ENCODE data around the gene FSTL4.

Gene FSTL4

GRCh38 chr5:133242221-133242835, 370.0 kb downstream of the FSTL4 start:
- TF ChIP-seq, protein P1, sequence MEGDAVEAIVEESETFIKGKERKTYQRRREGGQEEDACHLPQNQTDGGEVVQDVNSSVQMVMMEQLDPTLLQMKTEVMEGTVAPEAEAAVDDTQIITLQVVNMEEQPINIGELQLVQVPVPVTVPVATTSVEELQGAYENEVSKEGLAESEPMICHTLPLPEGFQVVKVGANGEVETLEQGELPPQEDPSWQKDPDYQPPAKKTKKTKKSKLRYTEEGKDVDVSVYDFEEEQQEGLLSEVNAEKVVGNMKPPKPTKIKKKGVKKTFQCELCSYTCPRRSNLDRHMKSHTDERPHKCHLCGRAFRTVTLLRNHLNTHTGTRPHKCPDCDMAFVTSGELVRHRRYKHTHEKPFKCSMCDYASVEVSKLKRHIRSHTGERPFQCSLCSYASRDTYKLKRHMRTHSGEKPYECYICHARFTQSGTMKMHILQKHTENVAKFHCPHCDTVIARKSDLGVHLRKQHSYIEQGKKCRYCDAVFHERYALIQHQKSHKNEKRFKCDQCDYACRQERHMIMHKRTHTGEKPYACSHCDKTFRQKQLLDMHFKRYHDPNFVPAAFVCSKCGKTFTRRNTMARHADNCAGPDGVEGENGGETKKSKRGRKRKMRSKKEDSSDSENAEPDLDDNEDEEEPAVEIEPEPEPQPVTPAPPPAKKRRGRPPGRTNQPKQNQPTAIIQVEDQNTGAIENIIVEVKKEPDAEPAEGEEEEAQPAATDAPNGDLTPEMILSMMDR (conservative IDR thresholded peaks at IDR 0.05; ENCODE audit: low read depth, low read length) = no peak
- H3K4me3 ChIP-seq (IDR thresholded peaks at IDR 0.05; ENCODE audit: insufficient read depth, low read depth, low read length) = no peak overlapping the region
- peaks cover 10% of the 10 kb centered on the region for H3K4me1 ChIP-seq (ENCODE audit: low read depth, poor library complexity, severe bottlenecking)
- no peak overlapping the region for H3K9ac ChIP-seq
- H2AFZ ChIP-seq (ENCODE audit: low read depth) = no peak overlapping the region
- H4K20me1 ChIP-seq (ENCODE audit: insufficient read depth) = no peaks in the 10 kb centered on the region
- H3K27me3 ChIP-seq (ENCODE audit: insufficient read depth, low read depth) = no peaks in the 10 kb centered on the region
- no peak overlapping the region for H3K4me2 ChIP-seq
- no peak overlapping the region for H3K27ac ChIP-seq
- no peaks in the 10 kb centered on the region for H3K36me3 ChIP-seq (ENCODE audit: insufficient read depth)
- no peaks in the 10 kb centered on the region for H3K79me2 ChIP-seq (ENCODE audit: insufficient read depth, low read depth)

GRCh38 chr5:133241179-133242092, 370.9 kb downstream of the FSTL4 start:
- Histone ChIP-seq H3K4me2 (no peak overlapping the region), H3K9ac (no peak overlapping the region), H3K79me2 (ENCODE audit: insufficient read depth, low read depth) (no peaks in the 10 kb centered on the region), H4K20me1 (ENCODE audit: insufficient read depth) (no peaks in the 10 kb centered on the region), H3K27me3 (ENCODE audit: insufficient read depth, low read depth) (no peaks in the 10 kb centered on the region), H3K36me3 (ENCODE audit: insufficient read depth) (no peaks in the 10 kb centered on the region), H2AFZ (ENCODE audit: low read depth) (no peak overlapping the region), H3K4me3 (IDR thresholded peaks at IDR 0.05; ENCODE audit: insufficient read depth, low read depth, low read length) (no peak overlapping the region), H3K4me1 (ENCODE audit: low read depth, poor library complexity, severe bottlenecking) (peaks cover 10% of the 10 kb centered on the region), H3K27ac (no peak overlapping the region)
- TF ChIP-seq, protein P1 (conservative IDR thresholded peaks at IDR 0.05; ENCODE audit: low read depth, low read length) = no peak

DNA sequence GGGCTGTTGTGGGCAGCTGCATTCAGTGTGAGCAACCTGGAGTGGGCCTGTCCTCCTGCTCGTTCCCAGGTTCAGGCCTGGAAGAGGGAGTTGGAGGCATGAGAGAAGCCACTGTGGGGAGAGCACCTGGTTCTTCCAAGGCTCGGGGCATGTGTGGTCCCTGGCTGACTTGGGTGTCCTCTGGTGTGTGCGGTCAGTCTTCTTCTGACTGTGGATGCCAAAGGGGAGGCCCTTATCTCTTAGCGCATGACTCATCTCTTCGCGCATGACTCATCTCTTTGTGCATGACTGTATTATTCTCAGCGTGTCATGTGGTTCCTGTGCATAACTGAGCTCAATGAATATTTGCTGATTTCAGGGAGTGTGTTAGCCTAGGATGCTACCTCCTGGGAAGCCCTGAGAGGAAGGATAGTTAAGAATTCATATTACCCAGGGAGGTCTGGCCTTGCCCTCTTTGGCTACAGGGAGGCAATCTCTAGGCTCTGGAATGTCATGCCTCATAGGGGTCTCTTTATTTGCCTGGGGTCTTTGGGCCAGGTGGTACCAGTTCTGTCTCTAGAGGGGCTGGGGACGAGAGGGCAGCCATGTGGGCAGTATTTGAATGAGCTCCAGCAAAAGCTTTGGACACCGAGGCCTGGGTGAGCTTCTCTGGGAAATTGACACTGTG, 371.8 kb downstream of the FSTL4 start:
- H3K4me2 ChIP-seq = no peak overlapping the region
- no peak overlapping the region for H3K4me3 ChIP-seq (IDR thresholded peaks at IDR 0.05; ENCODE audit: insufficient read depth, low read depth, low read length)
- H4K20me1 ChIP-seq (ENCODE audit: insufficient read depth) = no peaks in the 10 kb centered on the region
- no peak overlapping the region for H3K27ac ChIP-seq
- peaks cover 10% of the 10 kb centered on the region for H3K4me1 ChIP-seq (ENCODE audit: low read depth, poor library complexity, severe bottlenecking)
- TF ChIP-seq, protein P1 (conservative IDR thresholded peaks at IDR 0.05; ENCODE audit: low read depth, low read length) = no peak
- no peak overlapping the region for H2AFZ ChIP-seq (ENCODE audit: low read depth)
- no peaks in the 10 kb centered on the region for H3K27me3 ChIP-seq (ENCODE audit: insufficient read depth, low read depth)
- H3K36me3 ChIP-seq (ENCODE audit: insufficient read depth) = no peaks in the 10 kb centered on the region
- no peak overlapping the region for H3K9ac ChIP-seq
- no peaks in the 10 kb centered on the region for H3K79me2 ChIP-seq (ENCODE audit: insufficient read depth, low read depth)

DNA sequence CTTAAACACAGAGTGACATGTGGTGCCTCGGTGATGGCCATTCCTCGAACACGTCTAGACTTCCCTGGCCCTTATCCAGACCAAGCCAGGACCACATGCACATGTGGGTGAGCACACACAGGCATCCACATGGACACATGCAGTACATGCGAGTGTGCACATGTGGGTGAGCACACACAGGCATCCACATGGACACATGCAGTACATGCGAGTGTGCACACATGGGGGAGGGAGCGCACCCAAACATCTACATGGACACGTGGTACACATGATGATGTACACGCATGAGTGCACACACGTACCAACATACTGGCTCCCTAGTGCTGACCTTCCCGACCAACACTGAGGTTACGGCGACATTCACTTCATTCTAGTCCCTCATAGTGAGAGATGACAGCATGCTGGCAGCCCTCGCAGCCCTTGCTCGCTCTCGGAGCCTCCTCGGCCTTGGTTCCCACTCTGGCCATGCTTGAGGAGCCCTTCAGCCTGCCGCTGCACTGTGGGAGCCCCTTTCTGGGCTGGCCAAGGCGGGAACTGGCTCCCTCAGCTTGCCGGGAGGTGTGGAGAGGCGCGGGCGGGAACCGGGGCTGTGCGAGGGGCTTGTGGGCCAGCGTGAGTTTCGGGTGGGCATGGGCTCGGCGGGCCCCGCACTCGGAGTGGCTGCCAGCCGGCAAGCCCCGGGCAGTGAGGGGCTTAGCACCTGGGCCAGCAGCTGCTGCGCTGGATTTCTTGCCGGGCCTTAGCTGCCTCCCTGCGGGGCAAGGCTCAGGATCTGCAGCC, 373.7 kb downstream of the FSTL4 start:
- Histone ChIP-seq H3K27me3 (ENCODE audit: insufficient read depth, low read depth) (no peaks in the 10 kb centered on the region), H3K4me1 (ENCODE audit: low read depth, poor library complexity, severe bottlenecking) (no peaks in the 10 kb centered on the region)
- TF ChIP-seq, protein P1 (conservative IDR thresholded peaks at IDR 0.05; ENCODE audit: low read depth, low read length) = no peak

More for the DNA sequence above, 373.7 kb downstream of the FSTL4 start:
- H3K36me3 ChIP-seq (ENCODE audit: insufficient read depth) = no peaks in the 10 kb centered on the region
- H3K27ac ChIP-seq = no peak overlapping the region
- no peak overlapping the region for H3K9ac ChIP-seq
- no peak overlapping the region for H2AFZ ChIP-seq (ENCODE audit: low read depth)
- no peak overlapping the region for H3K4me3 ChIP-seq (IDR thresholded peaks at IDR 0.05; ENCODE audit: insufficient read depth, low read depth, low read length)
- H3K4me2 ChIP-seq = no peak overlapping the region
- H3K79me2 ChIP-seq (ENCODE audit: insufficient read depth, low read depth) = no peaks in the 10 kb centered on the region
- H4K20me1 ChIP-seq (ENCODE audit: insufficient read depth) = no peaks in the 10 kb centered on the region

Data from KMS-11 (cell line).